ENCODE measurements around the gene SLU7. TPM values are rescaled to one million over a fixed set of nuclear protein-coding genes. Genes with fewer than 3 reads are reported as not detected.
"Not testable (repeated sequence)": the region's sequence is repeated elsewhere in the genome, so short reads cannot be mapped to it uniquely, and the experiment has no call there.

The SLU7 gene
- total RNA-seq, 1 experiment from 2014 or later: 33.3 TPM

GRCh38 chr5:160437271-160437670 lies 18.4 kb upstream of the SLU7 start:
- intact Hi-C loops (cut with micrococcal nuclease): loop anchor here (10.0 kb wide), 1 partner anchor 348 kb away; no protein-coding TSS in a partner anchor
- H3K4me1 ChIP-seq (ENCODE audit: insufficient read depth, low read length): peaks cover 6% of the 10 kb centered on the region; the same call in 1 of the 2 replicates
- no peak for ATAC-seq
- H3K27ac ChIP-seq (ENCODE audit: low read length): no peak overlapping the region
- H3K4me3 ChIP-seq (ENCODE audit: low read length): no peak overlapping the region
- H3K79me2 ChIP-seq (ENCODE audit: low read length): no peaks in the 10 kb centered on the region
- no peaks in the 10 kb centered on the region for H3K9me3 ChIP-seq (ENCODE audit: low read length)
- H3F3A ChIP-seq (ENCODE audit: low read length, unreplicated experiment): no peaks in the 10 kb centered on the region
- H3K36me3 ChIP-seq (ENCODE audit: low read depth, low read length): no peaks in the 10 kb centered on the region
- no peak overlapping the region for H3K9ac ChIP-seq (ENCODE audit: low read length)
- POLR2A ChIA-PET (ENCODE audit: unreplicated experiment): no interaction called here
- H4K20me1 ChIP-seq (ENCODE audit: low read length): no peaks in the 10 kb centered on the region
- no peak overlapping the region for H2AFZ ChIP-seq (ENCODE audit: low read length)
- CTCF ChIA-PET: interaction anchor here (2.3 kb wide), 1 partner anchor 24 kb away, joined by 8 read pairs; no protein-coding TSS in a partner anchor
- BruUV-seq (replicated peaks): no TSS peak
- TF ChIP-seq CTCF (conservative IDR thresholded peaks at IDR 0.05; ENCODE audit: low read depth, low read length) (no peak), EZH2 (IDR thresholded peaks at IDR 0.05; ENCODE audit: low read length, unreplicated experiment) (no peak)
- no peaks in the 10 kb centered on the region for H3K27me3 ChIP-seq (ENCODE audit: low read length)
- no peak overlapping the region for H3K4me2 ChIP-seq (ENCODE audit: low read length)
- no peak for DNase-seq
- H3K9me2 ChIP-seq (replicated peaks; ENCODE audit: low read length): no peaks in the 10 kb centered on the region

GRCh38 chr5:160436661-160437060 lies 17.8 kb upstream of the SLU7 start:
- CTCF ChIA-PET; H4K20me1 ChIP-seq (ENCODE audit: low read length); H3K9me3 ChIP-seq (ENCODE audit: low read length); H3K4me3 ChIP-seq (ENCODE audit: low read length); ATAC-seq; H2AFZ ChIP-seq (ENCODE audit: low read length); H3K9me2 ChIP-seq (replicated peaks; ENCODE audit: low read length); DNase-seq; H3K27ac ChIP-seq (ENCODE audit: low read length); H3K79me2 ChIP-seq (ENCODE audit: low read length); BruUV-seq (replicated peaks); H3K4me1 ChIP-seq (ENCODE audit: insufficient read depth, low read length); H3K4me2 ChIP-seq (ENCODE audit: low read length); H3K27me3 ChIP-seq (ENCODE audit: low read length); H3K9ac ChIP-seq (ENCODE audit: low read length); H3K36me3 ChIP-seq (ENCODE audit: low read depth, low read length); H3F3A ChIP-seq (ENCODE audit: low read length, unreplicated experiment); POLR2A ChIA-PET (ENCODE audit: unreplicated experiment): not testable (repeated sequence)
- intact Hi-C loops (cut with micrococcal nuclease): loop anchor here (10.0 kb wide), 1 partner anchor 348 kb away; no protein-coding TSS in a partner anchor

DNA sequence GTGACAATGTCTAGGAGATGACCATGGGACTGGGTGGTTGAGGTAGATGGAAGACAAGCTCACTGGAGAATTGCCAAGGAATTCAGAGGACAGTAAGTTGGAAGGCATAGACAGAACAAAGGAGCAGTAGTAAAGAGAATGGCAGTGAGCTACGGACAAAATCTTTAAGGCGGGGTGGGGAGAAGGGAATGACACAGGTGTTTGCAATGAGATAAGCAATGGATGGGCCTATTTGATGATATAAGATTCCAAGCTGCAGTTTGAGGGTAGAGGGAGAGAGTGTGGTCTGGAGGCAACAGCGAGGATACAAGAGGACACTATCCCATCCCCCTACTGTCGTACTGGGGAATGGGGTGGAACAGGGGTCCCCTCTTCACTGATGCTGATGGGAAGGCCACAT lies 17.1 kb upstream of the SLU7 start:
- TF ChIP-seq EZH2phosphoT487 (IDR thresholded peaks at IDR 0.05; ENCODE audit: borderline replicate concordance, low read length) (no peak), CTCF (conservative IDR thresholded peaks at IDR 0.05; ENCODE audit: low read depth, low read length) (no peak)
- DNase-seq (no peak), ATAC-seq (no peak)
- Histone ChIP-seq H3K79me2 (ENCODE audit: low read length) (no peaks in the 10 kb centered on the region), H4K20me1 (ENCODE audit: low read length) (no peaks in the 10 kb centered on the region), H3K27ac (ENCODE audit: low read length) (no peak overlapping the region), H3K9me3 (ENCODE audit: low read length) (no peaks in the 10 kb centered on the region), H3K9me2 (replicated peaks; ENCODE audit: low read length) (no peaks in the 10 kb centered on the region), H3K4me3 (ENCODE audit: low read length) (no peak overlapping the region), H2AFZ (ENCODE audit: low read length) (no peak overlapping the region), H3K4me2 (ENCODE audit: low read length) (no peak overlapping the region), H3K27me3 (ENCODE audit: low read length) (no peaks in the 10 kb centered on the region), H3K9ac (ENCODE audit: low read length) (no peak overlapping the region), H3F3A (ENCODE audit: low read length, unreplicated experiment) (no peaks in the 10 kb centered on the region), H3K36me3 (ENCODE audit: low read depth, low read length) (no peaks in the 10 kb centered on the region), H3K4me1 (ENCODE audit: insufficient read depth, low read length) (peaks cover 6% of the 10 kb centered on the region; the same call in 1 of the 2 replicates)
- POLR2A ChIA-PET (ENCODE audit: unreplicated experiment): no interaction called here
- CTCF ChIA-PET: no interaction called here
- no TSS peak for BruUV-seq (replicated peaks)
- intact Hi-C loops (cut with micrococcal nuclease): loop anchor here (10.0 kb wide), 1 partner anchor 349 kb away; no protein-coding TSS in a partner anchor

All from PC-3 (cell line).